HG02973 (cell line): ENCODE results near the gene MARS1.

Experiments
- ATAC-seq: cut with Tn5 transposase; IDR thresholded peaks from one replicate; pipeline ENCODE4 v1.9.1; 2021; ENCODE audit warnings: moderate library complexity; ENCODE audit not compliant: unreplicated experiment

The MARS1 gene

DNA sequence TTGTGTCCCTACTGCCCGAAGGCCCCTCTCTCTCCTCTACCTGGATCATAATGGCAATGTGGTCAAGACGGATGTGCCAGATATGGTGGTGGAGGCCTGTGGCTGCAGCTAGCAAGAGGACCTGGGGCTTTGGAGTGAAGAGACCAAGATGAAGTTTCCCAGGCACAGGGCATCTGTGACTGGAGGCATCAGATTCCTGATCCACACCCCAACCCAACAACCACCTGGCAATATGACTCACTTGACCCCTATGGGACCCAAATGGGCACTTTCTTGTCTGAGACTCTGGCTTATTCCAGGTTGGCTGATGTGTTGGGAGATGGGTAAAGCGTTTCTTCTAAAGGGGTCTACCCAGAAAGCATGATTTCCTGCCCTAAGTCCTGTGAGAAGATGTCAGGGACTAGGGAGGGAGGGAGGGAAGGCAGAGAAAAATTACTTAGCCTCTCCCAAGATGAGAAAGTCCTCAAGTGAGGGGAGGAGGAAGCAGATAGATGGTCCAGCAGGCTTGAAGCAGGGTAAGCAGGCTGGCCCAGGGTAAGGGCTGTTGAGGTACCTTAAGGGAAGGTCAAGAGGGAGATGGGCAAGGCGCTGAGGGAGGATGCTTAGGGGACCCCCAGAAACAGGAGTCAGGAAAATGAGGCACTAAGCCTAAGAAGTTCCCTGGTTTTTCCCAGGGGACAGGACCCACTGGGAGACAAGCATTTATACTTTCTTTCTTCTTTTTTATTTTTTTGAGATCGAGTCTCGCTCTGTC, 31.0 kb upstream of the MARS1 start:
- no peak for ATAC-seq

DNA sequence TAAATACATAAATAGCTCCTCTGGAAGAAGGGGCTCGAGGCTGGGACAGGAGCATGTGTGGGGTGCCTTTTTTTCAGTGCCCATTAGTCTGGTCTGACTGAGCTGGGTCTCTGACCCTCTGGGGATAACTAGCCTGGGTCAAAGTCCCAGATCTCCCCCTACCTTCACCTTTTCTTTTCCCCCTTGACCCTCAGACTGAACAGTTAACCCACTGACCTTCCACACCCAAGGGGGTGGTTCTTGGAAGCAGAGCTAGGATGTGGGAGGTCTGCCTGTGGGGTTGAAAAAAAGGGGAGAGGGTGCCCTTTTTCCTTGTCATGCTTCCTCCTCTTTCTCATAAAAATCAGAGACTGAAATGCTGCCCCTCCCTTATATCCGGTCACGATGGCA, 29.2 kb upstream of the MARS1 start:
- ATAC-seq: no peak

DNA sequence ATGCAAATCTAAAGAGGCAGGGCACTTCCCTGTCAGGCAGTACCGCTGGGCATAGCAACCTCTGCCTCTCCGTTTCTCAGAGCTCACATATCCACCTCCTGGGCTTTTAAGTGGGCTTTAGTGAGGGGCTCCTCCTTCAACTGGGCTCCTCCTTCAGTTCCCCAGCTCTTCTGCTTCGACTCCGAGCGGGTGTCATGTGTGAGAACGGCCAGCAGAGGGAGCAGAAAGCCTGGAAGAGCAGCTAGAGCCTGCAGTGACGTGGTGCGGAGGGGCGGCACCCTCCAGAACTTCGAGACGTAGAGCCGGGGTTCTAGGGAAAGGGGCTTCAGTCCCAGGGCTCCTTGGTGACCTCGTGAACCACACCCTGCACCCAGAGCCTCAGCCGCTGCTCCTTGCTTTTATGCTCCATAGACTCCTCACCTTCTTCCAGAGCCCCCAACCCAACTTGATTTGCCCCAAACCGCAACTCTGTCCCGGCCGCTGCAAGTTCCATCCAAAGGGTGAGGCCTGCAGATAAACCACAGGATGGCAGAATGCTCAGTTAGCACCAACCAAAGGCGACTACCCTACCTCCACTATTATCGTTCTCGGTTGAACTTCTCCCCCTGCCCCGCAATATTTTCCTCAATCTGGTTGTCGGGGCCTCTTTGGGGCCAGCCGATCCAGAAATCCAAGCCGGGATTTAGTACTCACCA, 28.7 kb upstream of the MARS1 start:
- peak; percentile 55 for ATAC-seq

DNA sequence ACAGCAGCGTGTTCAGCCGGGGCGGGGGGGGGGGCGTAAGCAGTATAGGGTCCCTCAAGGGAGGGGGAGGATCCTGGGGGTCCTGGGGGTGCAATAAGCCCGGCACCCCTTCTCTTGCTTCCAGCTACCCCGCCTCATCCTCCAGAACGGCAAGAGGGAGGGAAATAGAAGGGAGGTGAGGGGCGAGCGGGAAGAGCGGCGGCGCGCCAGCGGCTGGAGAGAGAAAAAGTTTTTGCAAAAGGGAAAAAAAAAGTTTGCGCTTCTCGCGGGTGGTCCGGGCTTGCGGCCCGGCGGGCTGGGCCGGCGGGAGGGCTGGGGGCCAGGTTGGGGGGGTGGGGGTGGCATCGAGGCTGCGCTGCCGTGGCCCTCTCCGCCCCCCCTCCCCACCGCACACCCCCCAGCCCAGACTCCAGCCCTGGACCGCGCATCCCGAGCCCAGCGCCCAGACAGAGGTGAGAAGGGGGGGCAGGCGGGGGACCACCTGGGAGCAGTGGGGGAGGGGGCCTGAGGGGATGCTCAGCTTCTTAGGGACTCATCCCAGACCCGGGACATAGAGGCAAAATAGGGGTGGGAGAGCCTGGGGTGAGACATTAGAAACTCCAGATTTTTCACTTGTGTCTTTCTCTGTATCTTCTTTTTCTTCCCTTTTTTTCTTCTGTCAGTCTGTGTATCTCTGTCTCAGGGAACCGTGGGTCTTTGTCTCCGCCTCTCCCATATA, 28.0 kb upstream of the MARS1 start, which contains the start of gene GLI1:
Gene GLI1, plus strand, starts transcription at position 36 of the 718 bp plus-strand sequence. CDS start 3,907 bp downstream, outside the sequence.
- ATAC-seq: no peak

DNA sequence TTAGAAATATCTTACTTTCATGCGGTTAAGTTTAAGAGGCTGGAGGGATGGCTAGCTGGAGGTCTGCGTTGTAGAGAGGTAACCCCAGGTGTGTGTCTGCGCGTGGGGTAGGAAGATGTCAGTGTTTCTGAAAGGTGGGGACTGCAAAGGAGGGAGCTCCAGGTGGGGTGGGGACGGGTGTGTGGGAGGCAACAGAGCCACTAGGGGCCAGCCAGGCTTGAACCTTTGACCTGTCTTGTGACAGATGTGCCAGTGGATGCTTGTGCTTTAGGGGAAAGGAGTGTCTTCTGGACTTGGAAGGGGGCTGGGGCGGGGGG, 27.4 kb upstream of the MARS1 start:
- no peak for ATAC-seq

DNA sequence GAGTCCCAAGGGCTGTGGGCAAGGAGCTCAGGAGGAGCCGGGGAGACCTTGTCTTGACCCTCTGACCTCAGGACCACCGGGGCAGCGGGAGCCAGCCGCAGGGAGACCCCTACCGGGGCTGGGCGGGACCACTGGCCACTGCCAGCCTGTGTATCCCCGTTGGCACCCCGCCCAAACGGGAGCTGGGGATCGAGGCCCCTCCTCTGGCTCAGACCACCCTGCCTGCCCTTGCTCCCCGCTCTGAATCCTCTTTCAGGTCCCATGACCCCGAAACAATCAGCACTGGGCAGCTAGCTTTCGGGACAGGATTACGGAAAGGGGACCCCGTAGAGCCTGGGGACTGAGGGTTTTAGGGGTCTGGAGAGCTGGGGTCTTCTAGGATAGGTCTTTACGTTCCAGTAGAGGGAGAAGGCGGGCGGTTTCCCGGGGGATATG, 27.0 kb upstream of the MARS1 start:
- no peak for ATAC-seq

DNA sequence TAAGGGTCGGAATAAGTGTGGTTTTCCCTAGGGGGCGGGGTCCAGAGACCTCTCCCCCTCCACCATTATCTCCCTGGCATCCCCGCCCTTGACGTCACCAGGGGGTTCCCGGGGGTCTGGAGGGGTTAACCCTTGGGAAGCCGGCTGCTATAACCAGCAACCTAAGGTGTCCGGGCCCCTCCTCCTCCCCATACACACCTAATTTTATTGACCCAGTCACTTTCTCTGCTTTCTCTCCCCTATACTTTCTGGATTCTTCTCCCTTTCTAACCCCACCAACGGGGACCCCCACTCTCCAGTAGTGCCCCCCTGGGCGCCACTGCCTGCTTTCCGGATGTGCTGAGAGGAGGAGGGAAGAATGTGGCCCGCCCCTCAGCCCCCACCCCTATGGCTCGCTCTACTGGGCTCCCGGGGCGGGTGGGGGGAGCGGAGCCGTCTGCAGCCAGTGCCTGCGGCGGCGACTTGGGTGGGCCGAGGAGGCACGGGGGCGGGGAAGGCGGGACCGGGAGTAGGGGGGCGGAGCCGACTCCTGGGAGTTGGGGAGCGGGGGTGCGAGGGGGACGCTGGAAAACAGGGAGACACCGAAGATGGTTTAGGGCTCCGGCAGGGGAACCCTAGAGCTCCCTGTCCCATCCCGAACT, 26.5 kb upstream of the MARS1 start:
- ATAC-seq: no peak

DNA sequence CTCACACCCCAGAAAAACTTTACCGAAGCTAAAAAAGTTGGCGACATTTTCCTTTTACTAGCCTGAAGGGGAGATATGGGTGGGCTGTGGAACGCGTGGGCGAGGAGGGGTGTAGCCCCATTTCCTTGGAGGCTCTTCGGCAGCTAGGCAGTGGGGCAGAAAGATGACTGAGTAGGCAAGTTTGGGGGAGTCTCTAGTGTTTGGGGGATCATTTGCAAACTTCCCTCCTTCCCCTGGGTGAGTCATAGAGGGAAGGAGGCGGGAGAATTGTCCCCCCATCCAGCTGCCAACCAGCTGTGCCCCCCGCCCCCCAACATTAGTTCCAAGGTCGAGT, 26.0 kb upstream of the MARS1 start:
- no peak for ATAC-seq

DNA sequence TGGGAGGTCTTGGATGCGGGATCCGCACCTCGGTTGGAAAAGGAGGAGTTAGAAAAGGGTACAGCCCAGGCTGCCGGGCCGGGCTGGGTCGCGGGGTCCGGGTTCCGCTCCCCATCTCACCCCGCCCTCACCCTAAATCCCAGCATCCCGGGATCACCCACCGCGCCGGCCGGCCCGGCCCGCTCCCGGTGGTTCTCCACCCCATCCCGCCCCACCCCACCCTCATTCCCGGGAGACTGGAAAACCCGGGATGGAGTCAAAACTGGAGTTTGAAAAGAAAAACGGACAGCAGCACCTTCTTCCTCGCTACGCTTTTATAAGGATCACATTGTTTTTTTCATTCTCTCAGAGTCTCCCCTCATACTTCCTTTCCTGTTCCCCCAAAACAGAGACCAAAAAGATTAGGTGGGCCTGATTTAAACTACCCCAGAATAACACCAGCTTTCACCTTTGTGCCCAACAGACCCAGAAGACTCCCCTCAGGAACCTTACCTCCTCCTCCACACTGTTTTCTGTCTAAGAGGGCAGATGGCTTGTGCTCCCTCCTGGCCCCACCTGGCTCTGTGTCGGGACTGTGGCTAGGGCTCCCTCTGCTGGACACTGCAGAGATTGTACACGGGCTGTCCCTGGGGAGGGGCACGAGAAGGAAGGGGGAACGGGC, 25.5 kb upstream of the MARS1 start:
- peak; percentile 61 for ATAC-seq

DNA sequence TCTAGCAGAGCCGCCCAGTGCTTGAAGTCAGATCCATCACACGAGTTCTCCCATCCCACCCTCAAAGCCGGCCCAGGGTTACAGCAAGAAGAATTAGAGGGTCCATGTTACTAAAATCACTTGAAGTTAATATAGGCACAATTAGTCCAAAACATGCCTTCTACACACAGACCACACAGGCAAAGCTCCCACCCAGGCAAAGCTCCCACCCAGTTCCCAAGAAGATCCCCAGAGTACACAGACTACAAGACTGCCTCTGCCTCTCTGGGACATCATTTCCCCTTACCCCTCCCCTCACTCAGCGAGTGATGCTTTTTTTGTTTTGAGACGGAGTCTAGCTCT, 25.0 kb upstream of the MARS1 start:
- ATAC-seq: no peak

DNA sequence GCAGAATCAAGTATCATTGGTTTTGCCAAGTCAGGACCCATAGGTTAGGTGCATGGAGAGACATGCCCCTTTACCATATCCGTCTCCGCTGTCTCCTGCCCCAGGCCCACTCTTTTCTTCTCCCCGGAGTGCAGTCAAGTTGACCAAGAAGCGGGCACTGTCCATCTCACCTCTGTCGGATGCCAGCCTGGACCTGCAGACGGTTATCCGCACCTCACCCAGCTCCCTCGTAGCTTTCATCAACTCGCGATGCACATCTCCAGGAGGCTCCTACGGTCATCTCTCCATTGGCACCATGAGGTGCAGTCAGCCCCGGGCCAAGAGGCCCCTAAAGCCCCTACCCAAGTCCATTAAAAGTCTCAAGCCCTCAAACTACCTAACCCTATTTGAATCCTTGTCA, 23.3 kb upstream of the MARS1 start:
- ATAC-seq: no peak

DNA sequence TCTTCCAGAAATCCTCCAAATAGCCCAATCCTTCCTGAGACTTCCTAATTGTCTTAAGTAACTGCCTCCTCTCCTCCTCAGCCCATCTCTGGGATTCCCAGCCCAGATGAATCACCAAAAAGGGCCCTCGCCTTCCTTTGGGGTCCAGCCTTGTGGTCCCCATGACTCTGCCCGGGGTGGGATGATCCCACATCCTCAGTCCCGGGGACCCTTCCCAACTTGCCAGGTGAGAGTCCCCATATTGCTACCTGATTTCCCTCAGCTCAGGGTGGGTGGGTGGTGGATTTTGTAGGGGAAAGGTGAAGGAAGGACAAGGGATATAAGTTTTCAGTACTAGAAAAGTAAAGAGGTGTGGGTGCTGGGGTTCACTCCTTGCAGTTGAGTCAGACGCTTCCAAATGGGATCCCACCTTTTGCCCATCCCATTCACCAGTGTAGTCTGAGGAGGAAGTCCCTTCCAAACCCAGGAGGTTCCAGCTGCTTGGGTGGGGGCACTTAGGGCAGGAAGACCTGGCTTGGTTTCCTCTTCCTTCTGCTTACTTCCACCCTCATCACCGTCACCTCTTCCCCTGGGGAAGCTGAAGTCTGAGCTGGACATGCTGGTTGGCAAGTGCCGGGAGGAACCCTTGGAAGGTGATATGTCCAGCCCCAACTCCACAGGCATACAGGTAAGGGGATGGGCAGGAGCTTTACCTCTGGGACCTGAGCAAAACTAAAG, 22.7 kb upstream of the MARS1 start:
- ATAC-seq: no peak

DNA sequence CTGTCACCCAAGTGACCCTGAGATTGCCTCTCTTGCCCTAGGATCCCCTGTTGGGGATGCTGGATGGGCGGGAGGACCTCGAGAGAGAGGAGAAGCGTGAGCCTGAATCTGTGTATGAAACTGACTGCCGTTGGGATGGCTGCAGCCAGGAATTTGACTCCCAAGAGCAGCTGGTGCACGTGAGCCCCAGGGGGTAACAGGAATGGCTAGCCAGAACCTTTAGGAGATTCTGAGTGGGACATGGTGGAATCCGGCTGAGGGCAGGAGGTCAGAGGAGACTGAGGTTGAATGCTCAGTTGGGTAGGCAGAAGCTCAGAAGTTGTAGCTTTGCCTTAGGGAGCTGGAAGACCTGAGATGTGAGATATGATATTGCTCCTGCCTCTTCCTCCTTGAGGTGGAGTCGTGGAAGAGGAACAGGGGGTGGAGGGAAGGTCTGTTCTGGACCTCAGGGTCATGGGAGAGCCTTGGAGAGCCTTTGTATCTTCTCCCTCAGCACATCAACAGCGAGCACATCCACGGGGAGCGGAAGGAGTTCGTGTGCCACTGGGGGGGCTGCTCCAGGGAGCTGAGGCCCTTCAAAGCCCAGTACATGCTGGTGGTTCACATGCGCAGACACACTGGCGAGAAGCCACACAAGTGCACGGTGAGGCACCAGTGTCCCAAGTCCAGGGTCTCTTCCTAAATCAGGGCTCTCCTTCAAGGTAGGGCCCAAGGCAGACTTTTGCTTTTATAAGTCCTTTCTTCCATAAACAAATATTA, 21.9 kb upstream of the MARS1 start:
- ATAC-seq: no peak

DNA sequence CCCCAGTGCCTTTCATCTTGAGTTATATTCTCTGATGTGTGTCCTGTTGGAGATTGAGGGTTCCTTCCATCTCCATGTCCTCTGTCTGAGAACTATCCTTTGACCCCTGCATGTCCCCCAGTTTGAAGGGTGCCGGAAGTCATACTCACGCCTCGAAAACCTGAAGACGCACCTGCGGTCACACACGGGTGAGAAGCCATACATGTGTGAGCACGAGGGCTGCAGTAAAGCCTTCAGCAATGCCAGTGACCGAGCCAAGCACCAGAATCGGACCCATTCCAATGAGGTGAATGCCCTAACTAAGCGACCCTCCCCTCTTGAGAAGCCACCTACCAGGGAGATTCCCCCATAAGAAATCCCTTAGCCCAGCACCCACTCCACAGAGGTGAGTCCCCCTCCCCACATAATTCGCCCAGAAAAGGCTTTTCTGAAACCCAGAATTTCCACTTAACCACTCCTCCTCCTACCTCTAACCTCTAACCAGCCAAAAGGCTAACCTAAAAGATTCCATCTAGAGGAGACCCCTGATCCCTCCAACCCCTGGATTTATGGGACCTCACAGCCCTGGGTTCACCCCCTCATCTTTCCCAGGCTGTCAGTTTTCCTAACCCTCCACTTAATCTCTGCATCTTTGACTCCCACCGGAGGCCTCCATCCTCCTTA, 20.5 kb upstream of the MARS1 start:
- ATAC-seq: no peak

DNA sequence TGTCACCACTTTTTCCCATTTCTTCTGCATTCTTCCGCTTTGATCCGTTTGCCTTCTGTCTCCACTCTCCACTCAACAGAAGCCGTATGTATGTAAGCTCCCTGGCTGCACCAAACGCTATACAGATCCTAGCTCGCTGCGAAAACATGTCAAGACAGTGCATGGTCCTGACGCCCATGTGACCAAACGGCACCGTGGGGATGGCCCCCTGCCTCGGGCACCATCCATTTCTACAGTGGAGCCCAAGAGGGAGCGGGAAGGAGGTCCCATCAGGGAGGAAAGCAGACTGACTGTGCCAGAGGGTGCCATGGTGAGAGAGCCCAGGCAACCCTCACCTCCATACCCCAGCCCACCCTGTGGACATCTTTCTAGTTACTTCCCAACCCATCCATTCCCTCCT, 20.0 kb upstream of the MARS1 start:
- no peak for ATAC-seq

DNA sequence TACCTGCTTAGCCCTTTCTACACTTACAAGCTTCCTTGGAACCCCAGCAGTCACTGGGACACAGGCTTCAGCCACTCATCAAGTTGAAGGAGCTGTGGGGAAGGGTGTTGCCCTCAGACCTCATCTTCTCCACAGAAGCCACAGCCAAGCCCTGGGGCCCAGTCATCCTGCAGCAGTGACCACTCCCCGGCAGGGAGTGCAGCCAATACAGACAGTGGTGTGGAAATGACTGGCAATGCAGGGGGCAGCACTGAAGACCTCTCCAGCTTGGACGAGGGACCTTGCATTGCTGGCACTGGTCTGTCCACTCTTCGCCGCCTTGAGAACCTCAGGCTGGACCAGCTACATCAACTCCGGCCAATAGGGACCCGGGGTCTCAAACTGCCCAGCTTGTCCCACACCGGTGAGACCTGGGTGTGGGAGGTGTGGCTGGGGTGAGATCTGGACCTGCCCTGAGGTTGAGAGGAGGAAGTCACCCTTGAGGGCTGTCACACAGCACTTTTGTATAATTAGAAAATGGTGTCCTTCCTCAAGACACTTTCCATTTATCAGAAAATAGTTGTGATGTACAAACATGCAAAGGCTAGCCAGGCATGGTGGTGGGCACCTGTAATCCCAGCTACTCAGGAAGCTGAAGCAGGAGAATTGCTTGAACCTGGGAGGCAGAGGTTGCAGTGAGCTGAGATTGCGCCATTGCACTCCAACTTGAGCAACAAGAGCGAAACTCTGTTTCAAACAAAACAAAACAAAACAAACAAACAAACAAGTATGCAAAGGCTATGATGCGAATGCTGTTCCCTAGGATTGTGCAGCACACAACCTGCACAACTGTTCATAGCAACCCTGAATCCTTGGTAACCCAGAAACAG, 18.3 kb upstream of the MARS1 start:
- ATAC-seq: no peak

DNA sequence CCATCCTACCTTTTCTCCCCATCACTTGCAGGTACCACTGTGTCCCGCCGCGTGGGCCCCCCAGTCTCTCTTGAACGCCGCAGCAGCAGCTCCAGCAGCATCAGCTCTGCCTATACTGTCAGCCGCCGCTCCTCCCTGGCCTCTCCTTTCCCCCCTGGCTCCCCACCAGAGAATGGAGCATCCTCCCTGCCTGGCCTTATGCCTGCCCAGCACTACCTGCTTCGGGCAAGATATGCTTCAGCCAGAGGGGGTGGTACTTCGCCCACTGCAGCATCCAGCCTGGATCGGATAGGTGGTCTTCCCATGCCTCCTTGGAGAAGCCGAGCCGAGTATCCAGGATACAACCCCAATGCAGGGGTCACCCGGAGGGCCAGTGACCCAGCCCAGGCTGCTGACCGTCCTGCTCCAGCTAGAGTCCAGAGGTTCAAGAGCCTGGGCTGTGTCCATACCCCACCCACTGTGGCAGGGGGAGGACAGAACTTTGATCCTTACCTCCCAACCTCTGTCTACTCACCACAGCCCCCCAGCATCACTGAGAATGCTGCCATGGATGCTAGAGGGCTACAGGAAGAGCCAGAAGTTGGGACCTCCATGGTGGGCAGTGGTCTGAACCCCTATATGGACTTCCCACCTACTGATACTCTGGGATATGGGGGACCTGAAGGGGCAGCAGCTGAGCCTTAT, 17.4 kb upstream of the MARS1 start:
- no peak for ATAC-seq
